ENCODE data around the gene TMEM237. TPM values are rescaled to one million over a fixed set of nuclear protein-coding genes. Genes with fewer than 3 reads are reported as not detected.
A peak's percentile ranks its signal among the peaks of the same experiment; 100 is the strongest.

Gene TMEM237
- total RNA-seq, 2 experiments from 2014 or later, result 18.5 to 20.4 TPM

- no peaks in the 10 kb centered on the region for H3K27me3 Mint-ChIP-seq
- no peak overlapping the region for H3K27ac Mint-ChIP-seq
- H3K36me3 Mint-ChIP-seq, result peaks cover 2% of the 10 kb centered on the region
- no peaks in the 10 kb centered on the region for H3K4me1 Mint-ChIP-seq
- H3K4me3 Mint-ChIP-seq, result no peak overlapping the region
- H3K9me3 Mint-ChIP-seq, result no peaks in the 10 kb centered on the region
- DNase-seq, result no peak
Measured at GRCh38 chr2:201621293-201621999, 21.9 kb downstream of the TMEM237 start.

GRCh38 chr2:201618744-201619662, 24.3 kb downstream of the TMEM237 start:
- no peaks in the 10 kb centered on the region for H3K9me3 Mint-ChIP-seq
- no peaks in the 10 kb centered on the region for H3K4me1 Mint-ChIP-seq
- no peaks in the 10 kb centered on the region for H3K36me3 Mint-ChIP-seq
- no peak overlapping the region for H3K4me3 Mint-ChIP-seq
- no peak overlapping the region for H3K27ac Mint-ChIP-seq
- DNase-seq, result peak; percentile 17
- H3K27me3 Mint-ChIP-seq, result no peaks in the 10 kb centered on the region

- Mint-ChIP-seq H3K36me3 (no peaks in the 10 kb centered on the region), H3K27ac (no peak overlapping the region), H3K27me3 (peaks cover 8% of the 10 kb centered on the region)
Measured at GRCh38 chr2:201608021-201608420, 35.3 kb downstream of the TMEM237 start.

GRCh38 chr2:201607568-201607967, 35.7 kb downstream of the TMEM237 start:
- DNase-seq, result no peak
- Mint-ChIP-seq H3K36me3 (no peaks in the 10 kb centered on the region), H3K4me3 (no peak overlapping the region), H3K4me1 (no peaks in the 10 kb centered on the region), H3K27ac (no peak overlapping the region), H3K27me3 (peaks cover 8% of the 10 kb centered on the region), H3K9me3 (peaks cover 10% of the 10 kb centered on the region)

More at GRCh38 chr2:201608021-201608420, 35.3 kb downstream of the TMEM237 start:
- Mint-ChIP-seq H3K9me3 (peaks cover 10% of the 10 kb centered on the region), H3K4me3 (no peak overlapping the region), H3K4me1 (no peaks in the 10 kb centered on the region)
- no peak for DNase-seq

- no peaks in the 10 kb centered on the region for H3K36me3 Mint-ChIP-seq
- no peak for DNase-seq
- H3K4me3 Mint-ChIP-seq, result no peak overlapping the region
- no peak overlapping the region for H3K27ac Mint-ChIP-seq
- H3K9me3 Mint-ChIP-seq, result peaks cover 12% of the 10 kb centered on the region
- H3K4me1 Mint-ChIP-seq, result no peaks in the 10 kb centered on the region
- H3K27me3 Mint-ChIP-seq, result peaks cover 3% of the 10 kb centered on the region
Measured at GRCh38 chr2:201600906-201601305, 42.4 kb downstream of the TMEM237 start.

- DNase-seq, result no peak
- Mint-ChIP-seq H3K36me3 (no peaks in the 10 kb centered on the region), H3K27ac (no peak overlapping the region), H3K27me3 (no peaks in the 10 kb centered on the region), H3K4me3 (no peak overlapping the region), H3K9me3 (peaks cover 15% of the 10 kb centered on the region), H3K4me1 (no peaks in the 10 kb centered on the region)
Measured at GRCh38 chr2:201597397-201597796, 45.9 kb downstream of the TMEM237 start.

GRCh38 chr2:201580486-201580885, 62.8 kb downstream of the TMEM237 start:
- no peak overlapping the region for H3K4me3 Mint-ChIP-seq
- no peaks in the 10 kb centered on the region for H3K9me3 Mint-ChIP-seq
- H3K4me1 Mint-ChIP-seq, result no peaks in the 10 kb centered on the region
- DNase-seq, result no peak
- H3K36me3 Mint-ChIP-seq, result no peaks in the 10 kb centered on the region
- H3K27ac Mint-ChIP-seq, result no peak overlapping the region
- H3K27me3 Mint-ChIP-seq, result peaks cover 3% of the 10 kb centered on the region

GRCh38 chr2:201579536-201579935, 63.8 kb downstream of the TMEM237 start:
- no peaks in the 10 kb centered on the region for H3K36me3 Mint-ChIP-seq
- no peak overlapping the region for H3K4me3 Mint-ChIP-seq
- H3K4me1 Mint-ChIP-seq, result no peaks in the 10 kb centered on the region
- H3K9me3 Mint-ChIP-seq, result no peaks in the 10 kb centered on the region
- no peak for DNase-seq
- no peak overlapping the region for H3K27ac Mint-ChIP-seq
- no peaks in the 10 kb centered on the region for H3K27me3 Mint-ChIP-seq

- no peak overlapping the region for H3K27ac Mint-ChIP-seq
- no peaks in the 10 kb centered on the region for H3K27me3 Mint-ChIP-seq
- no peak for DNase-seq
- H3K4me3 Mint-ChIP-seq, result no peak overlapping the region
- H3K4me1 Mint-ChIP-seq, result peaks cover 8% of the 10 kb centered on the region
- H3K36me3 Mint-ChIP-seq, result no peaks in the 10 kb centered on the region
- no peaks in the 10 kb centered on the region for H3K9me3 Mint-ChIP-seq
Measured at GRCh38 chr2:201575971-201576370, 67.3 kb downstream of the TMEM237 start.

GRCh38 chr2:201574766-201575165, 68.5 kb downstream of the TMEM237 start:
- Mint-ChIP-seq H3K9me3 (no peaks in the 10 kb centered on the region), H3K4me3 (no peak overlapping the region), H3K27ac (no peak overlapping the region), H3K36me3 (no peaks in the 10 kb centered on the region), H3K27me3 (no peaks in the 10 kb centered on the region), H3K4me1 (peaks cover 8% of the 10 kb centered on the region)
- DNase-seq, result no peak

- no peaks in the 10 kb centered on the region for H3K36me3 Mint-ChIP-seq
- H3K4me1 Mint-ChIP-seq, result peaks cover 8% of the 10 kb centered on the region
- H3K9me3 Mint-ChIP-seq, result no peaks in the 10 kb centered on the region
- no peak overlapping the region for H3K27ac Mint-ChIP-seq
- no peak for DNase-seq
- H3K27me3 Mint-ChIP-seq, result no peaks in the 10 kb centered on the region
- no peak overlapping the region for H3K4me3 Mint-ChIP-seq
Measured at GRCh38 chr2:201572846-201573508, 70.3 kb downstream of the TMEM237 start.

Other genes with a start within 250 kb of the TMEM237 start
- 10 to 100 TPM; 21.2 to 24.6 TPM for gene TRAK2, start 192.0 kb downstream of the TMEM237 start, total RNA-seq
- 10 to 100 TPM; 22.4 to 23.2 TPM for gene STRADB, start 191.8 kb downstream of the TMEM237 start, total RNA-seq
- not detected for gene MPP4, start 55.1 kb upstream of the TMEM237 start, total RNA-seq
- gene ALS2, start 137.4 kb upstream of the TMEM237 start, total RNA-seq, result 10 to 100 TPM; 16.1 to 16.5 TPM
- not detected for gene CDK15, start 163.0 kb upstream of the TMEM237 start, total RNA-seq